ENCODE measurements around the gene RNF34. TPM values are rescaled to one million over a fixed set of nuclear protein-coding genes. Genes with fewer than 3 reads are reported as not detected.

RNF34 gene
- total RNA-seq, 1 donor from 2014 or later, result 63.7 TPM

GRCh38 chr12:121356657-121357056, 43.3 kb upstream of the RNF34 start:
- Mint-ChIP-seq H3K9me3 (ENCODE audit: unreplicated experiment) (peaks cover 2% of the 10 kb centered on the region), H3K27ac (ENCODE audit: unreplicated experiment) (no peak overlapping the region), H3K36me3 (ENCODE audit: unreplicated experiment) (no peaks in the 10 kb centered on the region)

GRCh38 chr12:121357331-121357730, 42.6 kb upstream of the RNF34 start:
- H3K9me3 Mint-ChIP-seq (ENCODE audit: unreplicated experiment), result peaks cover under 1% of the 10 kb centered on the region
- H3K4me3 Mint-ChIP-seq (ENCODE audit: unreplicated experiment), result no peak overlapping the region
- no peaks in the 10 kb centered on the region for H3K36me3 Mint-ChIP-seq (ENCODE audit: unreplicated experiment)
- no peaks in the 10 kb centered on the region for H3K4me1 Mint-ChIP-seq (ENCODE audit: low read depth, unreplicated experiment)
- no peak for TF ChIP-seq CTCF (IDR thresholded peaks at IDR 0.05; ENCODE audit: partially characterized antibody, unreplicated experiment)
- peaks cover 2% of the 10 kb centered on the region for H3K27me3 Mint-ChIP-seq (ENCODE audit: unreplicated experiment)
- no peak for DNase-seq
- no peak overlapping the region for H3K27ac Mint-ChIP-seq (ENCODE audit: unreplicated experiment)

More at GRCh38 chr12:121356657-121357056, 43.3 kb upstream of the RNF34 start:
- Mint-ChIP-seq H3K27me3 (ENCODE audit: unreplicated experiment) (peaks cover 6% of the 10 kb centered on the region), H3K4me1 (ENCODE audit: low read depth, unreplicated experiment) (no peaks in the 10 kb centered on the region), H3K4me3 (ENCODE audit: unreplicated experiment) (no peak overlapping the region)
- DNase-seq, result no peak
- TF ChIP-seq CTCF (IDR thresholded peaks at IDR 0.05; ENCODE audit: partially characterized antibody, unreplicated experiment), result no peak

GRCh38 chr12:121358073-121358472, 41.8 kb upstream of the RNF34 start:
- Mint-ChIP-seq H3K4me3 (ENCODE audit: unreplicated experiment) (no peak overlapping the region), H3K9me3 (ENCODE audit: unreplicated experiment) (no peaks in the 10 kb centered on the region), H3K4me1 (ENCODE audit: low read depth, unreplicated experiment) (no peaks in the 10 kb centered on the region), H3K27me3 (ENCODE audit: unreplicated experiment) (no peaks in the 10 kb centered on the region), H3K36me3 (ENCODE audit: unreplicated experiment) (no peaks in the 10 kb centered on the region), H3K27ac (ENCODE audit: unreplicated experiment) (no peak overlapping the region)
- no peak for TF ChIP-seq CTCF (IDR thresholded peaks at IDR 0.05; ENCODE audit: partially characterized antibody, unreplicated experiment)
- DNase-seq, result no peak

- DNase-seq, result no peak
- no peaks in the 10 kb centered on the region for H3K9me3 Mint-ChIP-seq (ENCODE audit: unreplicated experiment)
- H3K27me3 Mint-ChIP-seq (ENCODE audit: unreplicated experiment), result peaks cover 2% of the 10 kb centered on the region
- TF ChIP-seq CTCF (IDR thresholded peaks at IDR 0.05; ENCODE audit: partially characterized antibody, unreplicated experiment), result no peak
- H3K36me3 Mint-ChIP-seq (ENCODE audit: unreplicated experiment), result no peaks in the 10 kb centered on the region
- H3K4me3 Mint-ChIP-seq (ENCODE audit: unreplicated experiment), result peak overlapping the region; percentile 6
- no peaks in the 10 kb centered on the region for H3K4me1 Mint-ChIP-seq (ENCODE audit: low read depth, unreplicated experiment)
- H3K27ac Mint-ChIP-seq (ENCODE audit: unreplicated experiment), result no peak overlapping the region
Measured at GRCh38 chr12:121364683-121365121, 35.2 kb upstream of the RNF34 start.

GRCh38 chr12:121365416-121366062, 34.4 kb upstream of the RNF34 start:
- Mint-ChIP-seq H3K36me3 (ENCODE audit: unreplicated experiment) (no peaks in the 10 kb centered on the region), H3K9me3 (ENCODE audit: unreplicated experiment) (no peaks in the 10 kb centered on the region), H3K4me1 (ENCODE audit: low read depth, unreplicated experiment) (no peaks in the 10 kb centered on the region), H3K27ac (ENCODE audit: unreplicated experiment) (no peak overlapping the region), H3K27me3 (ENCODE audit: unreplicated experiment) (peaks cover 2% of the 10 kb centered on the region), H3K4me3 (ENCODE audit: unreplicated experiment) (no peak overlapping the region)
- TF ChIP-seq CTCF (IDR thresholded peaks at IDR 0.05; ENCODE audit: partially characterized antibody, unreplicated experiment), result no peak
- no peak for DNase-seq

Measured in glutamatergic neuron (in vitro differentiated cells).